GM23248 (cell line): Measurements from ENCODE around the gene EAPP.

Experiments
- EZH2 ChIP-seq: fragments of 200-600 bp; sonication (generic); IDR thresholded peaks from 2 replicates; pipeline ENCODE4 v1.6.1; 2018; ENCODE audit warnings: antibody characterized with exemption, mild to moderate bottlenecking; ENCODE audit not compliant: insufficient read depth, poor library complexity, severe bottlenecking
- EZH2phosphoT487 ChIP-seq: fragments of 200-600 bp; sonication (generic); IDR thresholded peaks from 2 replicates; pipeline ENCODE4 v1.6.1; 2018; ENCODE audit warnings: antibody characterized with exemption, moderate library complexity, mild to moderate bottlenecking, low read depth; ENCODE audit not compliant: insufficient read depth

DNA sequence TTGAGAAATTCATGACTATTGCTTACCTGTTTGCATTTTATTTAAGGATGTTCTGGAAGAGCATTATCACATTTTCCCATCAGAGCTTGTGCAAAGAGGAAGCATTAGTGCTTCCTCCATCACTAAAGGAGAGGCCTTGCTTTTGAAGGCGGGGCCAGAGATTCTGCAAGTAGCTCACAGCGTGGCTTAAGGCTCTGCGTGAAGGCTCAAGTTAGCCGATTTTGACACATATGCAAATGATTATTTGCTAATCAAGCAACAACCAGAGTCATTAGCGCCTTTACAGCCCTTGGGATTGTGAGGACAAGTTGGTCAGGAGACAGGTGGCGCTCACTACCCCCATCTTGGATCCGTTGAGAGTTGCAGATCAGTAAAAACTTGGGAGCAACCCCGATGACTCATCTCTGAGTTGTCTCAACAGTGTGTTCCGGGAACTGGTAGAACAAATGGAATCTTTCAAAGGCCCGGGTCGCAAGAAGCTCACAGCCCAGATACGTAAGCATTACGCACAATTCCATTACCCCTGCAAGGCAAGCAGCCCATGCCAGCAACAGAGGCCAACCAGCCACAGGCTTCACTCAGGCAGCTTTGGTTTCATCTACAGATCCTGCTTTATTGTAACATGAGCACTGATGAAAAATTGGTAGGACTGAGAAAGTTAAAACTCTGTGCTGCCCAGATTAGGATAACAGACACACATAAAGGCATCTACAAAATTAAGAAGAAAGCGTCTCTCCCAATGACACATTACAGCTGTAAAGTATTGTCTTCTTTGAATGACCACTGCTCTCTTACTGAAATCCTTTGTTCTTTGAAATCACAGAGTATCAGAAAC is 42.6 kb downstream of the EAPP start:
- TF ChIP-seq EZH2phosphoT487 (no peak), EZH2 (no peak)
